ENCODE measurements around the gene OR5H1. TPM values are rescaled to one million over a fixed set of nuclear protein-coding genes. Genes with fewer than 3 reads are reported as not detected.
A peak's percentile ranks its signal among the peaks of the same experiment; 100 is the strongest.
"Not testable (repeated sequence)": the region's sequence is repeated elsewhere in the genome, so short reads cannot be mapped to it uniquely, and the experiment has no call there.

Gene OR5H1
- total and polyA plus RNA-seq, 8 donors = 0.03 to 0.06 (median 0.04) TPM; not detected in 5

DNA sequence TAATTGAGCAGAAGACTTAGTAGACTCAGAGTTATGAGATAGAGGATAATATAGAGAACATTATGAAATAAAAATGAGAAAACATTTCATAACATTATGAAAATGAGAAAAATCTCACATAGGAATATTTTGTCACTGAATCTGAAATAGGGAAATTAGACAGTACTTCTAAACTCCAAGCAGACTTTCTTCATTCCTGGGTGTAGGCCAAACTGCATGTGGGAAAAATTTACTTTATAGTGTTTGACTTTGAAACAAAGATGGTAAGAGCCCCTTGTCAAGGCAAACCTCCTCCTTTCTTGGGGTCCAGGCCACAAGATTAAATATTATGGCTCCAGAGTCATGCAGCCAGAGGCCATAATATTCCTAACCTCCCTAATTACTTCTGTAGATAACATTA, 10.0 kb downstream of the OR5H1 start:
- H3K27ac ChIP-seq = no peak overlapping the region
- H3K4me3 ChIP-seq = no peak overlapping the region
- no peaks in the 10 kb centered on the region for H3K4me1 ChIP-seq
- H3K9me3 ChIP-seq = no peaks in the 10 kb centered on the region
- H3K36me3 ChIP-seq = no peaks in the 10 kb centered on the region
- TF ChIP-seq, protein P1, sequence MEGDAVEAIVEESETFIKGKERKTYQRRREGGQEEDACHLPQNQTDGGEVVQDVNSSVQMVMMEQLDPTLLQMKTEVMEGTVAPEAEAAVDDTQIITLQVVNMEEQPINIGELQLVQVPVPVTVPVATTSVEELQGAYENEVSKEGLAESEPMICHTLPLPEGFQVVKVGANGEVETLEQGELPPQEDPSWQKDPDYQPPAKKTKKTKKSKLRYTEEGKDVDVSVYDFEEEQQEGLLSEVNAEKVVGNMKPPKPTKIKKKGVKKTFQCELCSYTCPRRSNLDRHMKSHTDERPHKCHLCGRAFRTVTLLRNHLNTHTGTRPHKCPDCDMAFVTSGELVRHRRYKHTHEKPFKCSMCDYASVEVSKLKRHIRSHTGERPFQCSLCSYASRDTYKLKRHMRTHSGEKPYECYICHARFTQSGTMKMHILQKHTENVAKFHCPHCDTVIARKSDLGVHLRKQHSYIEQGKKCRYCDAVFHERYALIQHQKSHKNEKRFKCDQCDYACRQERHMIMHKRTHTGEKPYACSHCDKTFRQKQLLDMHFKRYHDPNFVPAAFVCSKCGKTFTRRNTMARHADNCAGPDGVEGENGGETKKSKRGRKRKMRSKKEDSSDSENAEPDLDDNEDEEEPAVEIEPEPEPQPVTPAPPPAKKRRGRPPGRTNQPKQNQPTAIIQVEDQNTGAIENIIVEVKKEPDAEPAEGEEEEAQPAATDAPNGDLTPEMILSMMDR (IDR thresholded peaks at IDR 0.05) = no peak
- DNase-seq (no peak), ATAC-seq (no peak)
- H3K27me3 ChIP-seq = no peaks in the 10 kb centered on the region
- intact Hi-C loops (cut with DNase I) = no loop called here

DNA sequence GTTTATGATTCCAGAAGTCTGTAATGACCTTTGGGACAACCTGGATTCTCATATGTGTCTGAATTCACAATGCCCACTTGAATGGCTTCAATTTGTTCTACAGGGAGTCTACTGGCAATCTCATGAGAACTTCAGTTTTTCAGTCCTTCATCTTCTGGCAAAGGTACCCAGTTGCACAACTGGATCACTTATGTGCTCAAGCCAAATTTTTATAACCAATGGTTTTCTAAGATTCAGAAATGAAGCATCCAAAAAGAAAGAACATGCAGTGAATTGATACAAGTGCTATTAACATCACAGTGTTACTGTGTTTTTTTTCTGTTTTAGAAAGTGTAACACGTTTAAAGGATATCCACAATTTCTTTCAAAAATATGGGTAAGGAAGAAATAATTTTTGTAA, 16.7 kb downstream of the OR5H1 start, which contains the start of gene OR5H14:
OR5H14 (plus strand) TSS at position 301 of the 400 bp plus-strand sequence. CDS start 1,907 bp downstream, outside the sequence.
- Histone ChIP-seq H3K27me3 (no peaks in the 10 kb centered on the region), H3K9me3 (no peaks in the 10 kb centered on the region), H3K27ac (no peak within 1 kb of the TSS), H3K36me3 (no peaks in the 10 kb centered on the region), H3K4me1 (no peaks in the 10 kb centered on the region), H3K4me3 (no peak within 1 kb of the TSS)
- TF ChIP-seq, protein P1 (IDR thresholded peaks at IDR 0.05) = no peak
- ATAC-seq (no peak), DNase-seq (no peak)
- intact Hi-C loops (cut with DNase I) = no loop called here

DNA sequence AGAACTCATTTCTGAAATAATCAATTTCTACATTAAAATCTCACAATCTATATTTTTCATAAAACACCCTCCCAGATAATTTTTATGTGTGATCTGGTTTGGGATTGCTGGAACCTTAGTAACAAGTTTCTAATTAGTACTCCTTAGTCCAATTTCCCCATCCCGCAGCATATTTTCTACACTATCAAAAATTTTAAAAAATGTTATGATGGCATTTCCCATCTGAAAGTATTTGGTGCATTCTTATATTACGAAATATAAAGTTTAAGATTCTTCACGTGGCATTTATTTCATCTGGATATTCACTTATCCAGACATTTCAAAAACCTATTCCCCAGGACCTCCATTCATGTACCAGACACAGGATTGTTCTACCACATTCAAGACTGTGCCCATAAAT, 18.2 kb downstream of the OR5H1 start:
- Histone ChIP-seq H3K4me3 (no peak overlapping the region), H3K27ac (no peak overlapping the region), H3K36me3 (no peaks in the 10 kb centered on the region), H3K4me1 (no peaks in the 10 kb centered on the region), H3K9me3 (no peaks in the 10 kb centered on the region), H3K27me3 (no peaks in the 10 kb centered on the region)
- ATAC-seq = no peak
- intact Hi-C loops (cut with DNase I) = no loop called here
- TF ChIP-seq, protein P1 (IDR thresholded peaks at IDR 0.05) = no peak
- no peak for DNase-seq

DNA sequence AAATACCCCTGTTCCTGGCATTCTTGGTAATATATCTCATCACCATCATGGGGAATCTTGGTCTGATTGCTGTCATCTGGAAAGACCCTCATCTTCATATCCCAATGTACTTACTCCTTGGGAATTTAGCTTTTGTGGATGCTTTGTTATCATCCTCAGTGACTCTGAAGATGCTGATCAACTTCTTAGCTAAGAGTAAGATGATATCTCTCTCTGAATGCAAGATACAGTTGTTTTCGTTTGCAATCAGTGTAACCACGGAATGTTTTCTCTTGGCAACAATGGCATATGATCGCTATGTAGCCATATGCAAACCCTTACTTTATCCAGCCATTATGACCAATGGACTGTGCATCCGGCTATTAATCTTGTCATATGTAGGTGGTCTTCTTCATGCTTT, 18.9 kb downstream of the OR5H1 start:
- H3K4me1 ChIP-seq; DNase-seq; H3K27ac ChIP-seq; H3K4me3 ChIP-seq; H3K9me3 ChIP-seq; ATAC-seq; H3K36me3 ChIP-seq; H3K27me3 ChIP-seq; intact Hi-C loops (cut with DNase I): not testable (repeated sequence)

DNA sequence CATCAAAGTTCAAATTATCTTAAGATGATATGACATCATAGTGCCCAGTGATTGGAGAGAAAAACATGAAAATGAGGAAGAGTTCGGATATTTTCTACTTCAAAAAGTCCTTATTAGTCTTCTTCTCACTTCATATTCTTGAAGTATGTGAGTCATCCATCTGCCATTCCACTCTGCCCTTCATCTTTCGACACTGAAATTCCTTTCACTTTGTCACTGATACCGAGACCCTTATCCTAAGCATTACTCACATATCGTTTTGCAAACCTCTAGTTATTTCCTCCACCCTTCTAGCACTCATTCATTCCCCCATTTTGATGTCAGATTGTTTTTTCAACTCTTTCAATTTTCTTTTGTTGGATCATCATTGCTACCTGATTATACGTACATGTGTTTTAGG, 20.7 kb downstream of the OR5H1 start:
- H3K4me3 ChIP-seq = no peak overlapping the region
- TF ChIP-seq, protein P1 (IDR thresholded peaks at IDR 0.05) = no peak
- H3K36me3 ChIP-seq = no peaks in the 10 kb centered on the region
- ATAC-seq (peak; percentile 72), DNase-seq (no peak)
- H3K9me3 ChIP-seq = no peaks in the 10 kb centered on the region
- no peaks in the 10 kb centered on the region for H3K27me3 ChIP-seq
- H3K27ac ChIP-seq = no peak overlapping the region
- intact Hi-C loops (cut with DNase I) = no loop called here
- no peaks in the 10 kb centered on the region for H3K4me1 ChIP-seq

DNA sequence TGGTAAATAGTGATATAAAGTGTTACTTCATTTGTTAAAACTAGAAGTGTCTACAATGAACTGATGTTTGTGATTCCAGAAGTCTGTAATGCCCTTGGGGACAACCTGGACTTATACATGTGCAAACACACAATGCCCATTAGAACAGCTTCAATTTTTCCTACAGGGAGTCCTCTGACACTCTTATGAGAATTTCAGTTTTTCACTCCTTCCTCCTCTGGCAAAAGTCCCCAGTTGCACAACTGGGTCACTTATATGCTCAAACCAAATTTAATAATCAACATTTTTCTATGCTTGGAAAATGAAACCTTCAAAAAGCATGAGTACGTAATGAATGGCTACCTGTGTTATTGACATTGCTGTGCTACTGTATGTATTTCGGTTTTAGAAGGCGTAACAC, 35.9 kb downstream of the OR5H1 start, which contains the start of gene OR5H15:
OR5H15 (plus strand) TSS at position 301 of the 400 bp plus-strand sequence. CDS start 2,004 bp downstream, outside the sequence.
- no peak within 1 kb of the TSS for H3K27ac ChIP-seq
- TF ChIP-seq, protein P1 (IDR thresholded peaks at IDR 0.05) = no peak
- intact Hi-C loops (cut with DNase I) = no loop called here
- no peaks in the 10 kb centered on the region for H3K9me3 ChIP-seq
- H3K4me3 ChIP-seq = no peak within 1 kb of the TSS
- H3K36me3 ChIP-seq = no peaks in the 10 kb centered on the region
- no peak for DNase-seq
- ATAC-seq = no peak
- no peaks in the 10 kb centered on the region for H3K4me1 ChIP-seq
- no peaks in the 10 kb centered on the region for H3K27me3 ChIP-seq

Data from left lung (tissue), 10 donors.